Vagina (tissue), 2 donors: ENCODE measurements around the gene C11orf71.

ENCODE experiments used
- POLR2A ChIP-seq, 2 donors: fragments of 450-650 bp; IDR thresholded peaks; one replicate each; pipeline ENCODE4 v1.6.1; 2017; ENCODE audit warnings: antibody characterized with exemption in 2 of 2, mild to moderate bottlenecking in 2 of 2, moderate library complexity in 2 of 2
- TF ChIP-seq, protein P1 (sequence below), 3 experiments: fragments of 450-650 bp in 2 of 3; fragments of 200-600 bp in 1 of 3; sonication (generic) in 1 of 3; IDR thresholded peaks; one replicate each; pipeline ENCODE4 v1.5.1; 2017 to 2019; ENCODE audit warnings: antibody characterized with exemption in 3 of 3, mild to moderate bottlenecking in 2 of 3, moderate library complexity in 2 of 3

DNA sequence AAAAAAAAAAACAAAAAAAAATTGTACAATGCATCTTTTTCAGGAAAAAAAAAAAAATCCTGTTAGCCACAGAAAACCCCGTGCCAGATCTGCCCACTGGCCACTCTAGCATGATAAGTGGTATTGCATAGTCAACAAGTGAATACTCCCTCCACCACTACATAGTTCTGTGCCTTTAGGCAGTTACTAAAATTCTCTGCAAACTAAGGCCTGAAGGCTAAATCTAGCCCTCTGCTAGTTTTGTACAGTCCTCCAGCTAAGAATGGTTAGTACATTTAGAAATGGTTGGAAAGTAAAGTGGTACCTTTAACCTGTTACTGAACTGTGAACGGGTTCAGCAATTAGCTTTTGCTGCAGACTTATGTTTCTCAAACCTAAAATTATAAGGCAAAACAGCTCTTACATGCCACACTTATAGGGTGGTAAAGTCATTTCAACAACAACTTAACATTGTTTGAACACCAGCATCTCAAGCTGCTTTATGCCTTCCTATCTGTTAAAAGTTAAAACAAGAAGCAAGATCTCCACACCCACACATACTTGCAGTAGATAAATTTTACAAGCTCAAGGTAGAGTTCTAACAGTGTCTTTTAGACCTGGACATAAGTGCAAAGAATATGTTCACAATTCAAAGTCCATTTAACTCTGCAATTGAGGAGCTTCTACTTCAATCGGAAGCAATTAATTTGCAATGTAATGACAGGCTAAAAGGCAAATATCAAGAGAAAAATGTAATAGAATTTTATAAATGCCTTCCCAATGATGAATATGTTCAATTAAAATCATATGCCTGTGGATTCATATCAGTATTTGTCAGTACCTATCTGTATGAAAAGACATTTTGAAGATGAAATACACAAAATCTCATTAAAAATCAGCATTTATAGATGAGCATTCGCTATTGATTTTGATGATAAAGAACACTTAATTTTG, 7.3 kb downstream of the C11orf71 start:
- TF ChIP-seq, protein P1, sequence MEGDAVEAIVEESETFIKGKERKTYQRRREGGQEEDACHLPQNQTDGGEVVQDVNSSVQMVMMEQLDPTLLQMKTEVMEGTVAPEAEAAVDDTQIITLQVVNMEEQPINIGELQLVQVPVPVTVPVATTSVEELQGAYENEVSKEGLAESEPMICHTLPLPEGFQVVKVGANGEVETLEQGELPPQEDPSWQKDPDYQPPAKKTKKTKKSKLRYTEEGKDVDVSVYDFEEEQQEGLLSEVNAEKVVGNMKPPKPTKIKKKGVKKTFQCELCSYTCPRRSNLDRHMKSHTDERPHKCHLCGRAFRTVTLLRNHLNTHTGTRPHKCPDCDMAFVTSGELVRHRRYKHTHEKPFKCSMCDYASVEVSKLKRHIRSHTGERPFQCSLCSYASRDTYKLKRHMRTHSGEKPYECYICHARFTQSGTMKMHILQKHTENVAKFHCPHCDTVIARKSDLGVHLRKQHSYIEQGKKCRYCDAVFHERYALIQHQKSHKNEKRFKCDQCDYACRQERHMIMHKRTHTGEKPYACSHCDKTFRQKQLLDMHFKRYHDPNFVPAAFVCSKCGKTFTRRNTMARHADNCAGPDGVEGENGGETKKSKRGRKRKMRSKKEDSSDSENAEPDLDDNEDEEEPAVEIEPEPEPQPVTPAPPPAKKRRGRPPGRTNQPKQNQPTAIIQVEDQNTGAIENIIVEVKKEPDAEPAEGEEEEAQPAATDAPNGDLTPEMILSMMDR (IDR thresholded peaks at IDR 0.05) = no peak
- TF ChIP-seq POLR2A (IDR thresholded peaks at IDR 0.05) = no peak
